ENCODE data around the gene MEIOB. TPM values are rescaled to one million over a fixed set of nuclear protein-coding genes. Genes with fewer than 3 reads are reported as not detected.
"Not testable (repeated sequence)": the region's sequence is repeated elsewhere in the genome, so short reads cannot be mapped to it uniquely, and the experiment has no call there.

Gene MEIOB
- total RNA-seq: 0.62 TPM

- peak; percentile 23 for DNase-seq
Measured at GRCh38 chr16:1871974-1872635, at the start of gene MEIOB. Gene MEIOB, minus strand, starts transcription at chr16:1872164. Its CDS starts 3,989 bp downstream, at chr16:1868175.

GRCh38 chr16:1920727-1921171 lies 48.8 kb upstream of the MEIOB start:
- DNase-seq: no peak

DNA sequence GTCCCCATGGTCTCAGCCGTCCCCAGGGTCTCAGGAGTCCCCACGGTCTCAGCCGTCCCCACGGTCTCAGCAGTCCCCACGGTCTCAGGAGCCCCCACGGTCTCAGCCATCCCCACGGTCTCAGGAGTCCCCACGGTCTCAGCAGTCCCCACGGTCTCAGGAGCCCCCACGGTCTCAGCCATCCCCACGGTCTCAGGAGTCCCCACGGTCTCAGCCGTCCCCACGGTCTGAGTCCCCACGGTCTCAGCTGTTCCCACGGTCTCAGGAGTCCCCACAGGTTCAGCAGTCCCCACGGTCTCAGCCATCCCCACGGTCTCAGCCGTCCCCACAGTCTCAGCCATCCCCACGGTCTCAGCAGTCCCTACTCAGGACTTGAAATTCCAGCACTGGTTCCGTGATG lies 48.2 kb upstream of the MEIOB start:
- DNase-seq: not testable (repeated sequence)

GRCh38 chr16:1919327-1919998 lies 47.5 kb upstream of the MEIOB start:
- DNase-seq: no peak

DNA sequence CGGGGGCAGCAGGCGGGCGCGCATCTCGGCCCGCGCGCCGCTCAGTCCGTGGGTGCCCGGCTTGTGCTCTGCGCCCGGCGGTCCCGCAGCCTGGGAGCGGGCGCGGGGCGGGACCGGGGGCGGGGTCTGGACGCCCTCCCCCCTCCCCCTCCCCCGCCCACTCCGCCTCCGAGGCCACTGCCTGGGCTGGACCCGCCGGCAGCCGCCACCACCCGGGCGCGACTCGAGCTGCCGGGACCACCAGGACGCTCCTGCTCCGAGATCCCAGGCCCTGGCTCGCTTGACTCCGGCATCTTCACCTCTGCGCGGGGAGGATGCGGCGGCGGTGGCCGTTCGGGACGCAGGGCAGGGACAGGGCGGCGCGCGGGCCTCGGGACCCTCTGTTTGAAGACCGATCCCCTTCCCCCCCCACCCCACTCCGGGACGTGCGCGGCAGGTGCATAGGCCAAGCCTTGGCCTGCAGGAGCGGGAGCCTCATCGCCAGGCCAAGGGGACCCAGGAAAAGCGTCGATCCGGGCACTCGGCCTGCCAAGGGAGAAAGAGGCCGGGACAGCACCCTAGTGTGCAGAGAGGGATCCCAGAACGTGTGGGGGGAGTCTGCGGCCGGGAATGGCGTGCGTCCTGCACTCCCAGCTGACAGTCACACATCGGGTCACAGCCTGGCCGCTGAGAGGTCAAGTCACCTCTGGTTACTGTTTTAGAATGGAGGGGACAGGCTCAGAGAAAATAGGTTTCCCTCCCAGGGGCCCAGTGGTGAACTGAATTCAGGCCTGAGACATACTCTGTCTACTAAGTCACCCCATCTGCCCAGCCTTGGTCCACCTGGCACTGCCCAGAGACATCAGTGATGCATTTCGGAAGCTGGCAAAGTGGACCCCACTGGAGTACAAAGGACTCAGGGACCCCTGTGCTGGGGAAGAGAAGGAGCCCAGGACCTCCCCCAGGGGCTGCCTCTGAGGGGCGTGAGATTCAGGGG lies 46.7 kb upstream of the MEIOB start, which contains the start of gene HS3ST6:
HS3ST6 (minus strand) TSS at position 65 of the 976 bp plus-strand sequence. CDS start 92 bp downstream, outside the sequence.
- no peak for DNase-seq

DNA sequence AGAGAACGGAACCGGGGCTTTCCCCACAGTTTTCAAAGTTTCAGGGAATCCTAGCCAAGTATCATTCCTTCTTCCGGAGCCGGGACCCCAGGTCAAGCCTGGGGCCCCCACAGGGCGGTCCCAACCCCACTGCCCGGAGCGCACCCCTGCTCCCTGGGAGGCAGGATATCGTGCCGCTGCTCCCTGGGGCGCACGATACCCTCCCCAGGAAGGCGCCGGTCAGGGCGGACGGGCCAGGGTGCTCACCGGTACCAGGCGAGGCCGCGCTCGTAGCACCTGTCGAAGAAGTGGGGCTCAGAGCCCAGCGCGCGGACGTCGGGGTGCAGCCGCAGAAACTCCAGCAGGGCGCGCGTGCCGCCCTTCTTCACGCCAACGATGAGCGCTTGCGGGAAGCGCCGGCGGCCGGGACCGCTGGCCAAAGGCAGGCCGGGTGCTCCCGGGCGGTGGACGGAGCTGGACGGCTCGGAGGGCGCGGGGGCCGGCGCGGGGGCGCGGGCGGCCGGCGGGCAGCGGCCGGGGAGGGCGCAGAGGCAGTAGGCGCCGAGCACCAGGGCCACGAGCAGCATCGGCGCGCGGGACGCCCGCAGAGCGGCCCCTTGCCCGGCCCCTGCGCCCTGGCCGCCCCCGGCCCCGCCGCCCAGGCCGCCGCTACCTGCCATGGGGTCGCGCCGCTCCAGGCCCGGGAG lies 45.8 kb upstream of the MEIOB start:
- DNase-seq: no peak

GRCh38 chr16:1917056-1917664 lies 45.2 kb upstream of the MEIOB start:
- DNase-seq: no peak

- no peak for DNase-seq
Measured at GRCh38 chr16:1916640-1916990, 44.7 kb upstream of the MEIOB start.

DNA sequence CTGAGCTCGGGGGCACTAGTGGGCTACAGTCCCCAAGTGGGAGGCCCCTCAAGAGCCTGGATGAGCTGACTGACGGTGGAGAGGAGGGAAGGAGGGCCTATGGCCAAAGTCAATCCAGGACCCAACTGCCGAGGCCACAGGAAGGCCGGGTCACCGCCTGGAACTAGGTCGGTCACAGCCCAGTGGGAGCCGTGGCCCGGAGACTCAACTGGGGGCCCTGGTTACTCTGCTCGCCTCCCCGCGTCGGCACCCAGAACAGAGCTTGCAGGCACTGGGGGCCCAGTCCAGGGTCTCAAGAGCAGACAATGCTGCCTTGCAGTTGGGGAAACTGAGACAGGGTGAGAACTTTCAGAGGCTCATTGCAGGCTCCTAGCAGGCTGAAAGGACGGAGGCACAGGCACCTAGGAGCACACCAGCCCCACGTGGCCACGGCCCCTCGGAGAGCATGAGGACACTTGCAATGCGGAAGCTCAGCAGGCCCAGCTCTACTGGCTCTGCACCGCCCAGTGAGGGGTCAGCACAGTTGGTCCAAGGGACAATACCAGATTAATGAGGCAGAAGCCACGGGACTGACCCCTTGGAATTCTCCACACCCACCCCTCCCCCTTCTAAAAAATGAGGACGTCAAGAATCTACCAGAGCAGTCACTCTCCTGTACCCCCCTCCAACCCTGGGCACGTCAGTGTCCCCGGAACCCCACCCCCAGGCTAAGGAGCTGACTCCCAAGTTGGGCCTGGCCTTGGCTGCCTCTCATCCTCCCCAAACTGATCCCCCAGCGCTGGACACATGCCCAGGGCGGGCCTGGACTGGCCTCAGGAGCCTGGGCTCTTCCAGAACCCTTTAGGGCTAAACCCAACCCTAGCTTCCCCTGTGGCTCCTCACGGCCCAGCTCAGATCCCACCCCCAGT lies 44.0 kb upstream of the MEIOB start:
- DNase-seq: no peak

GRCh38 chr16:1914988-1915387 lies 43.0 kb upstream of the MEIOB start:
- DNase-seq: no peak

GRCh38 chr16:1914084-1914608 lies 42.2 kb upstream of the MEIOB start:
- no peak for DNase-seq

DNA sequence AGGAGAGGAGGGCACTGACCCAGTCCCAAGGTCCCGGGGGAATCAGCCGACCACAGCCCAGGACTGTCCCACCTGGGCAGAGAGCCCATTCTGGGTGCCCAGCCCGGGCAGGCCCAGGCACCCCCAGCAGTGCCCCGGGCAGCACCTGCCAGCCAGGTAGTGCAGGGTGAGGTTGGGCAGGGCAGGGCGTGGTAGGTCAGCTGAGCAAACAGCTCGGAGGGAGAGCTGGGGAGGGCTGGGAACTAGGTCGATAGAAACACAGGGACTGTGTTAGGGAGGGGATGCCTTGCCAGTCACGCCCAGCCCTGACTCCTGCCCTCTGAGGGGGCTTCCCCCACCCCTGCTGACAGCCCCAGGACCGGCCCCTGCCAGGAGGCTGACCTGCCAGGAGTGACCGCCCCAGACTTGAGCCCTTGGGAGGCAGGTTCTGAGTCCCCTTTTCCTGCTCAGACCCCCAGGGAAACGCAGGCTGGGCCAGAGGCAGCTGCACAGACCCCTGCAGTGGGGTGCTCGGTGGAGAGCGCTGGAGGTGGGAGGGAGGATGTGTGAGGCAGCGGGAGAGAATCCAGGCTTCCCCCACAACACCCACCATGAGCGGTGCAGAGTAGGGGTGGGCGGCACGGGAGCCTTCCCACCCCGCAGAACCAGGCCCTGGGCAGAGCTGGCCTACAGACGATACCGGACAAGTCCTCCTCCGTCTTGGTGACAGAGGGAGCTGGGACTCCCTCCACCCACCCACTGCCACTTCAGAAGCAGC lies 41.5 kb upstream of the MEIOB start:
- peak; percentile 47 for DNase-seq

DNA sequence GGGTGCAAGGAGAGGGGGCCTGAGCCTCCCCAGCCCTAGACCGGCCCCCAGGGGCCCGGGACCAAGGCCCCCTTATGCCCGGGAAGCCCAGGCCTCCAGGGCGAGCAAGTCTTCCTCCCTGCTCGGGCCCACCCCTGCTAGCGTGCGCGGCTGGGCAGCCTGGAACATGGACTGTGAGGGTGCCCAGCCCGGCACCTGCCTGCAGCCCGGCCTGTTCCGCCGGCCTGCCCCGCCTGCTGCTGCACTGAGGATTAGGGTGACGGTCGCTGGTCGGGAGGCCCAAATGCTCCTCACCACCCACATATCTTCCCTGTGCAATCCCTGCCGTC lies 40.2 kb upstream of the MEIOB start:
- DNase-seq: no peak

GRCh38 chr16:1911467-1912214 lies 39.7 kb upstream of the MEIOB start:
- no peak for DNase-seq

- no peak for DNase-seq
Measured at GRCh38 chr16:1909561-1910231, 37.7 kb upstream of the MEIOB start.

- no peak for DNase-seq
Measured at GRCh38 chr16:1908983-1909382, 37.0 kb upstream of the MEIOB start.

GRCh38 chr16:1908184-1908583 lies 36.2 kb upstream of the MEIOB start:
- no peak for DNase-seq

GRCh38 chr16:1907226-1907860 lies 35.4 kb upstream of the MEIOB start:
- DNase-seq: no peak

Measured in tongue (tissue), 2 donors.